GM21576 (cell line): ENCODE results near the gene LRCOL1.
"Not testable (repeated sequence)": the region's sequence is repeated elsewhere in the genome, so short reads cannot be mapped to it uniquely, and the experiment has no call there.

Experiments
- ATAC-seq: cut with Tn5 transposase; IDR thresholded peaks from one replicate; pipeline ENCODE4 v1.9.1; 2021; ENCODE audit warnings: mild to moderate bottlenecking, moderate library complexity; ENCODE audit not compliant: unreplicated experiment

LRCOL1 gene

GRCh38 chr12:132602572-132603239 is 7.7 kb downstream of the LRCOL1 start:
- no peak for ATAC-seq

GRCh38 chr12:132601171-132601883 is 9.1 kb downstream of the LRCOL1 start:
- no peak for ATAC-seq

GRCh38 chr12:132600048-132601032 is 10.0 kb downstream of the LRCOL1 start:
- ATAC-seq: no peak

GRCh38 chr12:132599502-132599901 is 10.9 kb downstream of the LRCOL1 start:
- ATAC-seq: not testable (repeated sequence)

GRCh38 chr12:132597333-132598316 is 12.8 kb downstream of the LRCOL1 start:
- ATAC-seq: no peak

- ATAC-seq: no peak
Measured at GRCh38 chr12:132596016-132596415, 14.4 kb downstream of the LRCOL1 start.

- ATAC-seq: no peak
Measured at GRCh38 chr12:132595183-132595582, 15.2 kb downstream of the LRCOL1 start.

GRCh38 chr12:132593938-132594358 is 16.4 kb downstream of the LRCOL1 start:
- ATAC-seq: no peak

- no peak for ATAC-seq
Measured at GRCh38 chr12:132593521-132593920, 16.9 kb downstream of the LRCOL1 start.

- no peak for ATAC-seq
Measured at GRCh38 chr12:132593071-132593470, 17.3 kb downstream of the LRCOL1 start.

GRCh38 chr12:132592282-132592970 is 18.0 kb downstream of the LRCOL1 start:
- ATAC-seq: no peak

GRCh38 chr12:132591107-132591935 is 19.1 kb downstream of the LRCOL1 start:
- no peak for ATAC-seq

GRCh38 chr12:132588821-132589669 is 21.3 kb downstream of the LRCOL1 start:
- no peak for ATAC-seq

- ATAC-seq: no peak
Measured at GRCh38 chr12:132588319-132588718, 22.1 kb downstream of the LRCOL1 start.

- no peak for ATAC-seq
Measured at GRCh38 chr12:132587781-132588180, 22.6 kb downstream of the LRCOL1 start.

GRCh38 chr12:132586929-132587328 is 23.5 kb downstream of the LRCOL1 start:
- ATAC-seq: no peak

- no peak for ATAC-seq
Measured at GRCh38 chr12:132585177-132585576, 25.2 kb downstream of the LRCOL1 start.

GRCh38 chr12:132584429-132584828 is 26.0 kb downstream of the LRCOL1 start:
- no peak for ATAC-seq
